Activated CD4-positive, alpha-beta T cell treated with anti-CD3 and anti-CD28 coated beads, Interleukin-2, amount 50 U/mL, for 4 hours (primary cell): Measurements from ENCODE around the gene CD300E.
"Not testable (repeated sequence)": the region's sequence is repeated elsewhere in the genome, so short reads cannot be mapped to it uniquely, and the experiment has no call there.

Experiments
- DNase-seq, 2 experiments: peaks; one replicate each; pipeline ENCODE4 v3.0.0-alpha.2; 2020

Gene CD300E

DNA sequence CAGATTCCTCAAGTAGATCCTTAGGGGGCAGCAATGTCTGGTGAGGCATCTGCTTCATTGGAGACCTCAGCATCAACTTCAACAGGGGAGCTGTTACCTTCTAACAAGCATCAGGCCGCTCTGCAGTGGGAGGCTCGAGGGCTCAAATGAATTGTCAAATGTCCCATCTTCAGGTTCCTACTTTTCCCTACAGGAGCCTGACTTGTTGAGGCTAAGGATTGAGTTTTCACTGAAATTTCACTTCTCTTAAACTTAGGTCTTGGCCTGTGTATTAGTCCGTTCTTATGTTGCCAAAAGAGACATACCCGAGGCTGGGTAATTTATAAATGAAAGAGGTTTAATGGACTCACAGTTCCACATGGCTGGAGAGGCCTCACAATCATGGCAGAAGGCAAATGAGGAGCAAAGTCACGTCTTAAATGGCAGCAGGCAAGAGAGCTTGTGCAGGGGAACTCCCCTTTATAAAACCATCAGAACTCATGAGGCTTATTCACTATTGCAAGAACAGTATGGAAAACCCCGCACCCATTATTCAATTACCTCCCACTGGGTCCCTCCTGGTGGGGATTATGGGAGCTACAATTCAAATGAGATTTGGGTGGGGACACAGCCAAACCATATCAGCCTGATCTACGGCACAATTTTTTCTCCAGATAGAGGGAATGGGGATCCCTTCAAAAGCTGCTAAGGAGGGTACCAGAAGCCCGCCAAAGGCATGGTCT is 26.3 kb downstream of the CD300E start:
- DNase-seq: no peak

DNA sequence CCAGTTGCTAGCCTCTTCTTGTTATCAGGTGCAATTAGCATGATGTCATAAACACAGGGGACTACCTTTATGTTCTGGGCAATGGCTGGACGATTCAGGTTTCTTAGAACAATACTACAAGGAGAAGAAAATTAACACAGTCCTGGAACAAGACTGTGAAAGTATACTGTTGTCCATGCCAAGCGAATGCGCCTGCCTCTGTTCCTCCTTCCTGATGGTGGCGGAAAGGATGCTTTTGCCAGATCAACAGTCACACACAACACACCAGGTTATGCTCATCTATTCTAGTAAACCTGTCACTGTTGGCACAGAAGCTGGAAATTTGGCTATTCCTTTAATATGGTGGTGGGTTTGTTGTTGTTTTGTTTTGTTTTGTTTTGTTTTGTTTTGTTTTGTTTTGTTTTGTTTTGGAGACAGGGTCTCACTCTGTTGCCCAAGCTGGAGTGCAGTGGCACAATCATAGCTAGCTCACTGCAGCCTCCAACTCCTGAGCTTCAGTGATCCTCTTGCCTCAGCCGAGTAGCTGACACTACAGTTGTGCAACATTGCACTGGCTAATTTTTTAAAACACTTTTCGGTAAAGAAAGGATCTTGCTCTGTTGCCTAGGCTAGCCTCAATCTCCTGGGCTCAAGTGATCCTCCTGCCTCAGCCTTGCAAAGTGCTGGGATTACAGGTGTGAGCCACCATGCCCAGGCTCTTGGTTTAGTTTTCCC is 28.3 kb downstream of the CD300E start:
- DNase-seq: no peak

DNA sequence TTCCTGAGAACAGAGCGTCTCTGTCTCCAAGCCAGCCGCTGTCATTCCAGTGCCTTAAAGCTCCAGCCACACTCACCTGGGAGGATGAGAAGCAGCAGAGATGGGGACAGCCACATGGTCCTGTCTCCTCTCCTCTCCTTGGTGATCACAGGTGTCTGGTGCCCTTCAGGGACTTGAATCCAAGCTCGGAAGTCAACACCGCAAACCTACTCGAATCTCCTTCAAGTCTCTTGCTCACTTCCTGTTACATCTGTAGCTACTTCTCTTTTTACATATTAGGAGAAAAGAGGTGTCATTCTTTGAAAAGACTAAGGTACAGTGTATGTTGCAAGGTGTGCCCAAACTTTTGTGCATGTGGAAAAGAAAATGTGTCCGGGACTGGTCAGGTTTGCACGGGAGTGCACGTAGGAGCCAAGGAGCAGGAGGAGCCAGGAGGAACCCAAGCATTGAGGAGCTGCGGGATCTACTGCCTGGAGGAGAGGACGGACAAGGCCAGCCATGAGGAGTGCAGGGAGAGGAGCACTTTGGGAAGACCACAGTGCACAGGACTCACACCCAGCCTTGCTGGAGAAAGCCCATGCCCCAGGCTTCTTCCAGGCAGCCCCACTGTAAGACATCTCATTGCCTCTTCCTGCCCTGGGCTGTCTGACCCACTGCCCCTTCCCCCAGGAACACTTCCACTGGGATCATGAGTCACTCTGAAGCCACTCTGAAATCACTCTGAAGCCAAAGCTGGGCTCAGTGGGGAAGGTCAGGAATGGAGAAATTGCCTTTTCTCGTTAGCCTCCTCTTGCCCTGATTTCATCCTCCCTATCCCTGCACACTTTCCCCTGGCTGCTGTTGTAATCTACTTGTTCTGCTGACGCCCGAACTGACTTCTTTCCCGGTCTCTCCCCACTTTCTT is 31.2 kb downstream of the CD300E start, which contains the start of gene CD300LD:
Gene CD300LD (minus strand): TSS at position 197 of the 904 bp plus-strand sequence. CDS start 81 bp downstream, at position 116.
- DNase-seq: no peak

DNA sequence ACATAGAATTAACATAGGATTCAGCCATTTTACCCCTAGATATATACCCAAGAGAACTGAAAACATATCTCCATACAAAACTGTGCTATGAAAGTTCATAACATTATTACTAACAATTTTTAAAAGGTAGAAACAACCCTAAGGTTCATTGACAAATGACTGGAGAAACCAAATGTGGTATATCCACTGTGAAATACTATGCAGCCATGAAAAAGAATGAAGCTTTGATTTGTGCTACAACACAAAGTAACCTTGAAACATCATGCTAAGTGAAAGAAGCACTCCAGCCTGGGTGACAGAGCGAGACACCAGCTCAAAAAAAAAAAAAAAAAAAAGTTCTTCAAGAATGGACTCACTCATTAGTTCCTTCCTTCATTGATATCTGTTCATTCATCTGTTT is 32.0 kb downstream of the CD300E start:
- DNase-seq: no peak

DNA sequence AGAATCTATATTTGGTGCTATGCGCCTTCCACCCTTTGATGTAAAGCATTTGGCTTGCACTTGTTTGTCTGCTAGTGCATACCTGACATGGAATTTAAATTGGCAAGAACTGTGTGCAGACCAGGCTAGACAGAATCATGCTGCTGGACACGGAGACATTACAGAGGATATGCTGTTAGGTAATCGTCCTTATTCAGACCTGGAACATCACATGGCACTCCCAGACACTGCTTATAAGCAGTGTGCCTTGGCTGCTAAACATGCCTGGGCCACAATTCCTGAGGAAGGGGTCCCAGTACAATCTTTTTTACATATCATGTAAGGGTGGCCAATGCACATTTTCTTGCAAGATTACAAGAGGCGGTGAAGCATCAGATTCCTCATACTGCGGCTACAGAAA is 37.8 kb downstream of the CD300E start:
- DNase-seq: no peak

DNA sequence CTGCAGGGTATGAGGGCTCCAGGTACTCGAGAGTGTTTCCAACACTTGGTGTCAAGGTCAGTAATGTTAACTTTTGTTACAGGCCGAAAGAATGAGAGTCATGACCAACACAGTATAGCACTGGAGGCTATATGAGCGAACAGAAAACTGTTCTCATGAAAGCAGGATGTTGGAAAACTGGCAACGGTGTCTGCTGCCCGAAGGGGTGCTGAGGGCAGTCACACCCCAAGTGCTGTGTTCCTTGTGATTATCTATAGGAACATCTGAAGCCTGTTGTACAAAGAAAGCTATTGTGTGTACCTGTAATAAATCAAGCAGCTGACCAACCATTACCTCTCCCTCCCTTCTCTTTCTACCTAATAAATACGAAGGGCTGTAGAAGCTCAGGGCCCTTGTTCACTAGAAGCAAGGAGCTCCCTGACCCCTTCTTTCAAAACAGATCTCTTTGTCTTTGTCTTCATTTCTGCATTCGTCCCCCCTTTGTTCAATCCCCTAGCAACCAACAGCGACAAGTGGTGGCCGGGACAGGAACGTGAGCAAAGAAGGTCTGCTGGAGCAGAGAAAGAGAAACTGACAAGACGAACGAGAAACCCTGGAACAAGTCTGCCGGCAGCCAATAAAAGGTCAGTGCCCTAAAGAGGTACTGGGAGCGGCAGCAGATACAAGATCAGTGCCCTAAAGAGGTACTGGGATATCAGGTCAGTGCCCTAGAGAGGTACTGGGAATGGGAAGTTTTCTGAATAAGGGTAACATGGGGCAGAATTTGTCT is 39.1 kb downstream of the CD300E start:
- no peak for DNase-seq

DNA sequence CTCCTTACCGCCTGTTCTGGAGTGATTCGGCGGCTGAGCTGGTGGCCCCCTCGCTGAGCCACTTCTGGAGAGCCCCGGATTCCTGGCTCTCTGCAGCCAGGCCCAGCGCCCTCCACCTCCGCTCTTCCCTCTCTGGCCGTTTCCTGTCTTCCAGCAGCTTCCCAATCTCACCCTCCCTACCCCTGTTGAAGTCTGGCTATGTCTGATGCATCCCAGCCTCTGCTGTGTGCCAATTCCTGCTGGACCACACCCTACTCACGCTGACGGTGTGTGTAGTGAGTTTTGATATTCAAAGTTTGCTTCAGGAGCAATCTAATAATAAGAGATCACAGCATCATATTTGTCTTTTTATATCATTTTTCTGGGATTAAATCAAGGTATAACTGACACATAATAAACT is 40.9 kb downstream of the CD300E start:
- DNase-seq: no peak

DNA sequence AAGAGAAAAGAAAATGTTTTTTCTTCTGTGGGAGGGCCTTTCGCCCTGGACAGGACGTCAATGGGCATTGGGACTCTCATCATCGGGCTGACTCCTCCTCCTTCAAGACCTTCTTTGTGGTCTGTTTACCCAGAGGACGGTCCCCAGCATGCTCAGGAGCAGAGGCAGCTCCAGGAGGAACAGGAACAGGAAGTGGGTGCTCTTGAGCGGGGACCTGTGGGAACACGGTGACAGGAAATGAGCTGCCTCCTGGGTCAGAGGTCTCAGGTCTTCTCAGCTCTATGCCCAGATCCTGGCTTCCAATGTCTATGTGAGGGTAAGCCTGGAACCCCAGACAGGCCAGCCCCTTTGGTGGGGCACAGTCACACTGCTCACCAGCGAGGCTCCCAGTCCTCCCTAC is 43.6 kb downstream of the CD300E start:
- no peak for DNase-seq

DNA sequence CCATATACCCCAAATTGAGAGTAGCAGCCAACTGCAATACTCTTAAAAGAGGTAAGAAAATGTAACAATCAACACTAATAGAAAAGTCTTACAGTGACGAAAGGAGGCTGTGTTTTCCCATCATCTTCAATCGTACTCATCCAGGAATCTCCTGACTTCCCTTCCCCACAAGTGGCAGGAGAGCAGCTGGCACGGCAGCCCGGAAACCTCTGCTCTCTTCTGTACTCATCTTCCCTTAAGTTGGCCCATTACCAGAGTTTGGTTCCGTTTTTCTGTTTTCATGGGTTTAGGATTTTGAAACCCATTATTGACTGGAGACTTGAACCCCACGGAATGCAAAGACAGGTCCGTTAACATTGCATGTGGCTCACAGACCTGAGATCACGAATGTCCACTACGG is 44.6 kb downstream of the CD300E start:
- DNase-seq: no peak

DNA sequence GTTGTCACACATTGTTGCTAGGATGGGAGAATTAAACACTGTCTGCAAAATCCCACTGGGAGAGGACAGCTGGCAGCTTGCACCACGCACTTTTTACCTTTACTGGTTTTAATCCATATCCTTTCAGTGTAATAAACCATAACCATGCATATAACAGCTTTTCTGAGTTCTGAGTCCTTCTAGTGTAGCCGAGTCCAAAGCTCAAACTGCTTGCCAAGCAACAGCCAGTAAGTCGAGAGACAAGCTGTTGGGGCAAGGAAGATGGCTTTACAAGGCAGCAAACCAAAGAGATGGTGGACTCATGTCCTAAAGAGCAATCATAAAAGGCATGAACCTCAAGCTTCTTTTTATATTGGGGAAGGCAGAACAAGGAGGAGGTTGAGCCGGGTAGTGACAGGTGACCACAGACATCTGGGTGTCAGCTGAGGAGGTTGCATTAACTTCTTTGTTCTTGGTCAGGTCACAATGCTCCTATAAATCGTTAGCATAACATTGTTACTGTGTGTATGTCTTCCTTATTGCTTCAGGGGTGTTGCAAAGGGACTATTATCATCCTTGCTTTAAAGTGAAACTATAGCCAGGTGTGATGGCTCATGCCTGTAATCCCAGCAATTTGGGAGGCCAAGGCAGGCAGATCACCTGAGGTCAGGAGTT is 48.9 kb downstream of the CD300E start:
- DNase-seq: no peak

DNA sequence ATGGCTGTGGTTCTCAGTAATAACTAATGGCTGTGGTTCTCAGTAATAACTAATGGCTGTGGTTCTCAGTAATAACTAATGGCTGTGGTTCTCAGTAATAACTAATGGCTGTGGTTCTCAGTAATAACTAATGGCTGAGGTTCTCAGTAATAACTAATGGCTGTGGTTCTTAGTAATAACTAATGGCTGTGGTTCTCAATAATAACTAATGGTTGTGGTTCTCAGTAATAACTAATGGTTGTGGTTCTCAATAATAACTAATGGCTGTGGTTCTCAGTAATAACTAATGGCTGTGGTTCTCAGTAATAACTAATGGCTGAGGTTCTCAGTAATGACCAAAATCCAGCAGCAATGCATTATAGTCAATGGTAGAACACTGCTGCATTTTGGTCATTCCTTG is 49.9 kb downstream of the CD300E start:
- DNase-seq: not testable (repeated sequence)

DNA sequence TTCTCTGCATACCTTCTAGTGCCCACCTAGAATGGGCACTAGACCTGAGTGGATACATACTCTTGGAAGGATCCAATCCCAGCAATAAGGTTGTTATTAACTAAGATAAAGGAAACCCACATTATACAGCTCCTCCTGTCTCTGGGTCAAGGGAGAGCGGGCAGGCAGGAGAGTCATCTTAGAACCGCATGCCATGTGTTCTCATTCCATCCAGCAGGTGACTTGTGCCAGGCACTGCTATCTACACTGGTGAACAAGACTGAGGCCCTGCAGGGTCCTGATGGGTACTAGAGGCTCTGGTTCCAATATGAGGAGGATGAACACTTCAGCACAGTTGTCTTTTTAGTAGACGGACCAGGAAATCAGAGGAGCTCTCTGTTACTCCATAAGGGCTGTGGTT is 50.4 kb downstream of the CD300E start:
- no peak for DNase-seq

DNA sequence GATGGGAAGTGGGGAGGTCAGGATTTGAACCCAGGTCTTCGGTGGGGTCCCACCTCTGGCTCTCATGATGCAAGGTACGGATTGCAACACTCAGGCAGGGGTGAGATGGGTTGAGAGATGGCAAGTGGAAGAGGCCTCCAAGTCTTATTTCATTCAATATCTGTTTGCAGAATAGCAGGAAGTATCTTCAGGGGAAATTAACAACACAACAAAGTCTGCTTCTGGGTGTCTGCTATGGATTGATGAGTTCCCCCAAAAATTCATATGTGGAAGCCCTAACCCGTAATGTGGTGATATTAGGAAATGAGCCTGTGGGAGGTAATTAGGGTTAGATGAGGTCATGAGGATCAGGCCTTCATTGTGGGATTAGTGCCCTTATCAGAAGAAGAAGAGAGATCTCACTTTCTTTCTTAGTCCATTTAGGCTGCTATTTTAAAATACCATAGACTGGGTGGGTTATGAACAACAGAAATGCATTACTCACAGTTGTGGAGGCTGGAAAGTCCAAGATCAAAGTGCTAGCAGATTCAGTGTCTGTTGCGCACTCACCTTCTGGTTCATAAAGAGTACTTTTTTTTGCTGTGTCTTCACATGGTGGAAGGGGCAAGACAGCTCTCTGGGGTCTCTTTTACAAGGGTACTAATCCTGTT is 51.8 kb downstream of the CD300E start:
- no peak for DNase-seq

DNA sequence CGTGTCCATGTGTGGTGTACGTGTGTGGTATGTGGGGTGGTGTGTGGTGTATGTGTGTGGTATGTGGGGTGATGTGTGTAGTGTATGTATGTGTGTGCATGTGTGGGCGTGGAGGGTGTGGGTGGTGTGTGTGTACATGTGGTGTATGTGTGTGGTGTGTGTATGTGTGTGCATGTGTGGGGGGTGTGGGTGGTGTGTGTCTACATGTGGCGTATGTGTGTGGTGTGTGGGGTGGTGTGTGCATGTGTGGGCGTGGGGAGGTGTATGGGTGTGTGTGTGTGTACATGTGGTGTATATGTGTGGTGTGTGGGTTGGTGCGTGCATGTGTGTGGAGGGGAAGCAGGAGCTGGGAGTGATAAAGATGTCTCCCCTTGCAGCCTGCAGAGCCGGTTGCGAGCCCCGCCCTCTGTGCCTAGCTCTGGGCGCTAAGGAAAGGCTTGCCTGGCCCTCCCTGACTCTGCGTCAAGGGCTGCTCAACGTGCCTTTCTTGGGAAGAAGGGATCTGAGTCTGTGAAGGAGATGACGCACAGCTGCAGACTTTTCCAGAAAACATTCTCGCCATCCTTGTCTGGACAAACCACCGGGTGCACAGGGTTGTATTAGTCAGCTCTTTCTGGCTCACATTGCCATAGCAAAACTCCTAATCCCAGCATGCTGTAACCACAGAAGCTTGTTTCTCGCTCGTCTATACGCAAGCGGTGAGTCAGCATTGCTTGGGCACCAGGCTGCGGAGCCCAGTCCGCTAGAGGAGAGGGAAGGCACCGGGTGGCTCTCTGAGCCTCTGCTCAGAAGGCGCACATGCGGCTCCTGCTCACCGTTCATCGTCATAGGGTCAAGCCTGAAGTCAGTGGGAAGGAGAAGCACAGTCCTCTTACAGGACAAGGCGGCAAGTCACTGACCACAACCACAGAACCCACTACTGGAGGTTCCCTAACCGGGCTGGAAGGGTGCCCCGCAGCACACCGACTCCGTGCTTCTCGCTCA is 54.2 kb downstream of the CD300E start:
- no peak for DNase-seq

DNA sequence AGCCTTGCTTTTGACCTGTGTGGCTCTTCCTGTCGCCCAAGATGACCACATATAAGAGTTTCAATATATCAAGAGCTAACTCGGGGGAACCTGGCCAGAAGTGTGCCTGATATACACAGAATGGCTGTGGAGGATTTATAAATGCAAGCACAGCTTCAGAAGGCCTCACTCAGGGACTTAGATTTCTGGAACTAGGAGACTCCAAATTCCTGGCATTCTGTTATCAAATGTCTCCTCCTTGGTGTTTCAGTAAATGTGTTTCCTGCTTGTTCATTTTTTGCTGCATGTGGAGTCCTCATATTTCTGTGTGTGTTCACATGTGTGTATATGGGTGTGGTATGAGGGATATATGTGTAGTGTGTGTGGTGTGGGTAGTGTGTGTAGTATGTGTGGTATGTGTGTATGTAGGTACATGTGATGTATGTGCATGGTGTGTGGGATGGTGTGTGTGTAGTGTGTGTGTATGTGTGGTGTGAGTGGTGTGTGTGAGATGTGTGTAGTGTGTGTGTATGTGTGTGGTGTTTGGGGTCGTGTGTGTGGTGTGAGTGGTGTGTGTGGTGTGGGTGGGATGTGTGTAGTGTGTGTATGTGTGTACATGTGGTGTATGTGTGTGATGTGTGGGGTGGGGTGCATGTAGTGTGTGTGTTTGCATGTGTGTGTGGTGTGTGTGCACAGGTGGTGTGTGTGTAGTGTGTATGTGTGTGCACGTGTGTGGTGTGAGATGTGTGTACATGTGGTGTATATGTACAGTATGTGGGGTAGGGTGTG is 55.2 kb downstream of the CD300E start:
- DNase-seq: no peak

DNA sequence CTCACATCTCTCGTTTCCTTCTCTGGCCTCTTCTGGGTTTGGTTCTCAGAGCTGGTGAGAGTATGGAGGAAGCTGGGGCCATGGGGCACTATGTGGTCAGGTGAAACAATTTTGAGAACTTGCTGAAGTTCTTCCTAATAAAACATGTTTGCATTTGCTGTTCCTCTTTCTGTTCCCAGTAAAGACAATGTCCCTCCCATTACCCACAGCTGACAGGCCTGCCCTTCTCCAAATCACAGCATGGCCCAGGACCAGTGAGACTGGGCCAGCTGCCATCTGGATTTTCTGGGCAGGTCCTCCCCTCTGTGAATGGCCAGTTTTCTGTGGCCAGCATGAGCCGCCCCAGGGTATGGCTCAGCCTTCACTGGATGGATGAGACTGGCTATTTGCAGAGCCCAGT is 56.1 kb downstream of the CD300E start, which contains the start of gene CD300H:
Gene CD300H (minus strand): TSS at position 113 of the 400 bp plus-strand sequence.
- no peak for DNase-seq

DNA sequence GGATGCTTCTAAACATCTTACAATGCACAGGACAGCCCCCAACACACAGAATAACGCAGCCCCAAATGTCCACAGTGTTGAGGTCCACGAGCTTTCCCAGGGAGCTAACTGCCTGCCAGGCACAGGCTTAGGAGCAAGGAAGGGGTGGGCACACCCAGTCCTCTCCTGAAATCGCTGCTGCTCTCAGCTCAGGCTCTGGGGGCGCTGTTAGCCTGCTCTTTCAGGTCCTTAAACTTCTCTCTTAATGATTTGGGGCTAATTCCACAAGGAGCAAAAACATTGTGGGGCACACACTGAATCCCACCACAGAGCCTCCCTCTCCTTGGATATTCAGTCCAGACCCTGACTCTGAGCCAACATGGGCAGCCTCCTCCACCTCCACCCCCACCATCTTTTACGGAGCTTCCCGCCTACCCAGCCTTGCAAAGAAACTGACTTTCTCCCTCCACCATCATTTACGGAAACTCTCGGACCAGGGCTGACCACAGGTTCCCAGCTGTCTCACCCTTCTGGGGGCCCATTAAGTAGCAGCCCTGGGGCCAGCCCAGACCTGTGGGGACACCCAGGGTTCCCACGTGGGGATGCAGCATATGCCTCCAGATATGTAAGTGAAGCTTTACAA is 57.3 kb downstream of the CD300E start:
- no peak for DNase-seq

DNA sequence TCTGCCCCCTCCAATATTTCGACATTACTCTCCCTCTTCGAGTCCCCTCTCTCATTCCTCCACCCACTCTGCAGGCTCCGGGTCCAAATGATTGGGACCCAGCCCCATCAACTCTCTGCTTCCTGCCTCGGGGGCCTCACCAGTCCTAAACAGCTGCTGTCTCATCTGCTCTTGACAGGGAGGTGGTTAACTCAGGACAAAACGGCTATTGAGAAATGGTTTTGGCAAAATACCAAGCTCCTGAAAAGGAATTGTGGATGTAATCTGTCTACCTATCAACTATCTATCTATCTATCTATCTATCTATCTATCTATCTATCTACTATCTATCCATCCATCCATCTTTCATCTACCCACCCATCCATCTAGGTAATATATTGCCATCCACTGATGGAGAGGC is 58.4 kb downstream of the CD300E start:
- no peak for DNase-seq

DNA sequence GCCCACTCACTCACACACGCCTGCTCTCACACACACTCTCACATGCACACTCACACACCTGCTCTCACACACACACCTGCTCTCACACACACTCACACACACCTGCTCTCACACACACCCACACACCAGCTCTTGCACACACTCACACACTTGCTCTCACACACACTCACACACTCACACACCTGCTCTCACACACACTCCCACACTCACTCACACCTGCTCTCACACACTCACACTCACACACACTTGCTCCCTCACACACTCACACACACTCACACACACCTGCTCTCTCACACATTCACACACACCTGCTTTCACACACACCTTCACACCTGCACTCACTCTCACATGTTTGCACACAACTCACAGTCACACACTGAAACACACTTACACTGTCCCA is 60.2 kb downstream of the CD300E start:
- no peak for DNase-seq
